Left lung (tissue), 10 donors: ENCODE data around the gene DECR2. TPM values are rescaled to one million over a fixed set of nuclear protein-coding genes. Genes with fewer than 3 reads are reported as not detected.

Experiments used
- ATAC-seq: fragments of 200-7000 bp; cut with Tn5 transposase; one replicate; pipeline ENCODE4 v1.9.1; 2020; ENCODE audit warnings: moderate library complexity
- DNase-seq, 4 donors: peaks; one replicate each; pipeline ENCODE4 v3.0.0-alpha.2; 2013 to 2020
- H3K27ac ChIP-seq, 2 donors: fragments of 200-600 bp; sonication (generic) in 1 of 2; one replicate each; pipeline versions ENCODE4 v1.5.0 to v1.8.0; 2020 to 2021
- H3K27me3 ChIP-seq, 2 donors: fragments of 200-600 bp; sonication (generic) in 1 of 2; one replicate each; pipeline versions ENCODE4 v1.5.0 to v1.8.0; 2020 to 2021
- H3K36me3 ChIP-seq, 2 donors: fragments of 200-600 bp; sonication (generic) in 1 of 2; one replicate each; pipeline versions ENCODE4 v1.5.0 to v1.8.0; 2020 to 2021
- H3K4me1 ChIP-seq, 2 donors: fragments of 200-600 bp; one replicate each; pipeline ENCODE4 v1.8.0; 2021
- H3K4me3 ChIP-seq, 2 donors: fragments of 200-600 bp; sonication (generic) in 1 of 2; one replicate each; pipeline versions ENCODE4 v1.5.0 to v1.8.0; 2020 to 2021; ENCODE audit warnings: mild to moderate bottlenecking in 1 of 2
- H3K9me3 ChIP-seq, 2 donors: fragments of 200-600 bp; sonication (generic) in 1 of 2; one replicate each; pipeline versions ENCODE4 v1.5.0 to v1.8.0; 2020 to 2021
- intact Hi-C, 2 donors: fragments of 100-400 bp; cut with DNase I; formaldehyde crosslinking; loops; one replicate each; pipeline versions ENCODE4 v1.11.2 to v1.14.2; 2022
- polyA plus RNA-seq, 6 donors: library from polyadenylated mRNA; unstranded; fragments of 120-200 nt; gene quantifications; one replicate each; pipeline ENCODE4 v1.2.1, GENCODE V29; 2013; ENCODE audit not compliant: insufficient read length in 6 of 6
- total RNA-seq, 2 donors: library from RNA; stranded (reverse); fragmentation: NEBNext Ultra II Directional; extraction: Animal tissue kit (Norgen Biotek cat#: 25700); gene quantifications; one replicate each; pipeline ENCODE4 v1.2.1, GENCODE V29; 2021
- TF ChIP-seq, protein P1 (sequence below), 2 donors: fragments of 200-600 bp; sonication (generic) in 1 of 2; IDR thresholded peaks; one replicate each; pipeline versions ENCODE4 v1.5.0 to v1.8.0; 2021; ENCODE audit warnings: antibody characterized with exemption in 2 of 2
- donor health status: DM: no; HTN: yes; CAD: no.
- donor health status: DM: no; HTN: no; CAD: no.

Gene DECR2
- total and polyA plus RNA-seq, 8 donors, result 10.3 to 25.1 (median 16.7) TPM

DNA sequence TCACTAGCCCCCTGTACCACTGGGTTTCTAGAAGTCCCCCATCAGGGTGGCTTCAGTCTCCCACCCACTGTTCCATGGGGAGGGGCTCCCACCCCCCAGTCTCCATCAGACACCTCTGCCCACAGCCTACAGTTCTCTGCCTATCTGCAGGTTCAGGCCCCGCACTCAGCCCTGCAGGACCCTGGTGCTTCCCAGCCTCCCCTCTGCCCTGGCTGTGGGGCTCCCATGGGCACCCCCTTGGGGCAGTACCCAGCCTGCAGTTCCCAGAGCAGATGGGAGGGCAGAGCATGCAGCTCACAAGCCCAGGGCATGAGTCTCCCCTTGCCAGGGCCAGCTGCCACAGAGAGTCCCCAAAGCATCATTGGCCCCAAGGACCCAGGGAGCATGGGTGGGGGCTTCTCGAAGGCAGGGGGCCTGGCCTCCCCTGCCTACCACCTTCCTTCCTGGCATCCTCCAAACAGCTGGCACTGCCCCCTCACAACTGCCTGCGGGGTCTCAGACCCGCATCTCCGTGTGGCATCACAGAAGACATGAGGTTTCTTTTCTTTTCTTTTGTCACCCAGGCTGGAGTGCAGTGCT, 28.6 kb upstream of the DECR2 start:
- Histone ChIP-seq H3K9me3 (no peaks in the 10 kb centered on the region), H3K27me3 (no peaks in the 10 kb centered on the region), H3K4me3 (no peak overlapping the region), H3K36me3 (peaks cover 0 to 79% of the 10 kb centered on the region in 2 donors), H3K27ac (no peak overlapping the region), H3K4me1 (peaks cover 11 to 23% of the 10 kb centered on the region in 2 donors)
- no peak for ATAC-seq
- intact Hi-C loops, result no loop called here
- no peak for DNase-seq
- TF ChIP-seq, protein P1, sequence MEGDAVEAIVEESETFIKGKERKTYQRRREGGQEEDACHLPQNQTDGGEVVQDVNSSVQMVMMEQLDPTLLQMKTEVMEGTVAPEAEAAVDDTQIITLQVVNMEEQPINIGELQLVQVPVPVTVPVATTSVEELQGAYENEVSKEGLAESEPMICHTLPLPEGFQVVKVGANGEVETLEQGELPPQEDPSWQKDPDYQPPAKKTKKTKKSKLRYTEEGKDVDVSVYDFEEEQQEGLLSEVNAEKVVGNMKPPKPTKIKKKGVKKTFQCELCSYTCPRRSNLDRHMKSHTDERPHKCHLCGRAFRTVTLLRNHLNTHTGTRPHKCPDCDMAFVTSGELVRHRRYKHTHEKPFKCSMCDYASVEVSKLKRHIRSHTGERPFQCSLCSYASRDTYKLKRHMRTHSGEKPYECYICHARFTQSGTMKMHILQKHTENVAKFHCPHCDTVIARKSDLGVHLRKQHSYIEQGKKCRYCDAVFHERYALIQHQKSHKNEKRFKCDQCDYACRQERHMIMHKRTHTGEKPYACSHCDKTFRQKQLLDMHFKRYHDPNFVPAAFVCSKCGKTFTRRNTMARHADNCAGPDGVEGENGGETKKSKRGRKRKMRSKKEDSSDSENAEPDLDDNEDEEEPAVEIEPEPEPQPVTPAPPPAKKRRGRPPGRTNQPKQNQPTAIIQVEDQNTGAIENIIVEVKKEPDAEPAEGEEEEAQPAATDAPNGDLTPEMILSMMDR (IDR thresholded peaks at IDR 0.05), result no peak

DNA sequence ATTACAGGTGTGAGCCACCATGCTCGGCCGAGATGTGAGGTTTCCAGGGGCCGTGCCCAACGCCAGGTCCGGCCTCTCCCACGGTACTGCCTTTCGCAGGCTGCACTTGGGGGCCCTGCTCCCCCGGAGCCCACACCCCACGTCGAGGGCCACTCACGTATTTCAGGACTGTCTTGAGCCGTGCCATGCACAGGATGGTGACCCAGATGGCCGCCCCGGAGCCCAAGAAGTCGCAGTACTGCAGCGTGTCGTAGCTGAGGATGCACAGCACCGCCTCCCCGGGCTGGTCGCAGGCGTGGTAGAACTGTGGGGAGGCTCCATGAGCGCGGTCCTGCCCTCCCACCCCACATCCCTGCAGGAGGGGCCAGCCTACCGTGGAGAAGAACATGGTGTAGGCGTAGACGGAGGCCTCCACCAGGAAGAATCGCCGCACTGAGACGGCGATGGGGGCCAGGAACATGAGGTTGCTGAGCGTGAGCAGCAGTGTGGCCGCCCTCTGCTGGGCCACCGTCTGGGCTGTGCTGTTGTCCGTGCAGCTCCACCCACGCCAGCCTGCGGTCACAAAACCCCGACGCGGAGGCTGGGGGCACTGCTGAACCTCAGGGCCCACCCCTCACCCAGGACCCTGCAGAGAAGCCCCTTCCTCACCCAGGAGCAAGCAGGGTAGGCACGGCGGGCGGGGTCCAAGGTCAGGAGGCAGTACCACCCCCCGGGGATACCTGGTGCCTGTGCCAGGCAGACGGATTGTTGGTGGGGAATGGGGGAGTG, 27.7 kb upstream of the DECR2 start:
- H3K36me3 ChIP-seq, result peaks cover 0 to 69% of the 10 kb centered on the region in 2 donors
- H3K27me3 ChIP-seq, result no peaks in the 10 kb centered on the region
- H3K9me3 ChIP-seq, result no peaks in the 10 kb centered on the region
- H3K4me3 ChIP-seq, result no peak overlapping the region
- ATAC-seq (no peak), DNase-seq (peak in 1 of 4 donors; percentile 76)
- intact Hi-C loops, result no loop called here
- peaks cover 14 to 25% of the 10 kb centered on the region in 2 donors for H3K4me1 ChIP-seq
- TF ChIP-seq, protein P1 (IDR thresholded peaks at IDR 0.05), result no peak
- H3K27ac ChIP-seq, result no peak overlapping the region

DNA sequence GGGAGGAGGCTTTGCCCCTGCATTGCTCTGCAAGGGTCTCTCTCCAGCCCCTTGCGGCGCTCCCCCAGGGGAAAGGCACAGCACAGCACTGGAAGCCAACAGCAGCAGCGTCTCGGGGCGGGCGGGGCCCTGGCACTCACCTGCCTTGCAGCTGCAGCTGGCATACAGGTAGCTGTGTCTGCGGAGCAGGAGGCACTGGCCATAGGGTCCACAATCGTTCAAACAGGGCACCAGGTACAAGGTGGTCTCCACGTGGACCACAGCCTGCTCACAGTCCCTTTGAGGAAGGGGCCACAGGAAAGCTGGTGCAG, 27.1 kb upstream of the DECR2 start:
- peaks cover 0 to 69% of the 10 kb centered on the region in 2 donors for H3K36me3 ChIP-seq
- intact Hi-C loops, result no loop called here
- no peak overlapping the region for H3K4me3 ChIP-seq
- DNase-seq (no peak), ATAC-seq (no peak)
- TF ChIP-seq, protein P1 (IDR thresholded peaks at IDR 0.05), result no peak
- no peak overlapping the region for H3K27ac ChIP-seq
- H3K9me3 ChIP-seq, result no peaks in the 10 kb centered on the region
- H3K4me1 ChIP-seq, result peaks cover 16 to 25% of the 10 kb centered on the region in 2 donors
- no peaks in the 10 kb centered on the region for H3K27me3 ChIP-seq

DNA sequence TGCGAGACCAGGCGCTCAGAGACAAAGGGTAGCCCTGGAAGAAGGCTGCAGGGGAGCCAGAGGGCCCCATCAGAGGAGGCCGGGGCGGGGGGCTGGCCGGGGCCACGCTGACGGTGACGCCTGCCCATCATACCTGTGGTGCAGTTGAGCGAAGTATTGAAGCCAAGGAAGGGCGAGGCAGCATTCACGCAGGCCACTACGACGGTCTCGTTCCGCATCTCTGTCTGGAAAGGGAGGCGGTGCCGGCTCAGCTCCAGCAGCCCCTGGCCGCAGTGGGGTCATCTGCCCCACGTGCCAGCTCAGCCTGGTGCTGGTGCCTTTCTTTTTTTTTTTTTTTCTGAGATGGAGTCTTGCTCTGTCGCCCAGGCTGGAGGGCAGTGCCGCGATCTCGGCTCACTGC, 26.5 kb upstream of the DECR2 start:
- Histone ChIP-seq H3K27ac (no peak overlapping the region), H3K36me3 (peaks cover 0 to 69% of the 10 kb centered on the region in 2 donors), H3K4me3 (no peak overlapping the region), H3K4me1 (peaks cover 18 to 27% of the 10 kb centered on the region in 2 donors), H3K9me3 (no peaks in the 10 kb centered on the region), H3K27me3 (no peaks in the 10 kb centered on the region)
- DNase-seq (no peak), ATAC-seq (no peak)
- intact Hi-C loops, result no loop called here
- TF ChIP-seq, protein P1 (IDR thresholded peaks at IDR 0.05), result no peak

DNA sequence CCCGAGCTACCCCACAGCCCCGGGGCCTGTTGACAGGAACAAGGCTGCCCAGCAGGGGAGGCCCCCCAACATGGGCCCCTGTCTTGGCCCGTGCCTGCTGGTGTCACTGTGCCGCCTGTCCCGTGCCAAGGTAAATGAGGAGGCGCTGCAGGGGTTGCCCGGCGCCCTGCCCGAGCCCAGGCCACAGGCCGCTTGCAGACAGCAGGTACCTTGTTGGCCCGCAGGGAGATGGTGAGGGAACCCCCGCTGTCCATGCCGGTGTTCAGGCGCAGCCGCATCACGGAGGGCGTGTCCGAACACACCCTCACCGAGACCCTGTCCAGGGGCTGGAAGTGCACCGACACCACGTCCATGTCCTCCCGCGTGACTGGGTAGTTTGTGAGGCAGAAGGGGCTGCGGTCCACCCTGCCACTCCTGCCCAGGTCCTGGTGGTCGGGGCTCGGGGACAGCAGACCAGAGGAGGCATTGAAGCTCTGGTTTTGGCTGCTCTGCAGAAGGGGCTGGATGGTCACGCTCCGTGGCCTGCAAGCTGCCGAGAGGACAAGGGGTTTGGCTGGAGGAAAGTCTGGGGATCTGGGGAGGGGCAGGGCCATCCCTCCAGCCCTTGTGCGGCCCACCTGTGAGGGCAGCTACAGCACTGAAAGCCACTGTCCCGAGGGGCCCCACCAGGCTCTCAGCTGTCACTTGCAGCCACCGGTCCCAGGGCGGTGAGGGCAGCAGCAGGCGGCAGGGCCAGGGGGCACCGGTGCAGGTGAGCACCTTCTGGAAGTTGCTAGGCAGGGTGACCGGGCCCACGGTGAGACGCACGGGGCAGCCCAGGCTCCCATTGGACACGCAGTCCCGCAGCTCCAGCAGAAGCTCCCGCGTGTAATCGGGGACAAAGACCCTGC, 25.5 kb upstream of the DECR2 start:
- intact Hi-C loops, result no loop called here
- Histone ChIP-seq H3K36me3 (peaks cover 0 to 67% of the 10 kb centered on the region in 2 donors), H3K4me3 (no peak overlapping the region), H3K27me3 (no peaks in the 10 kb centered on the region), H3K9me3 (no peaks in the 10 kb centered on the region), H3K4me1 (peaks cover 18 to 28% of the 10 kb centered on the region in 2 donors), H3K27ac (no peak overlapping the region)
- DNase-seq (peak in 1 of 4 donors; percentile 73), ATAC-seq (no peak)
- TF ChIP-seq, protein P1 (IDR thresholded peaks at IDR 0.05), result no peak
